Heart right ventricle (tissue), 16 donors: ENCODE results near the gene DOCK1. TPM values are rescaled to one million over a fixed set of nuclear protein-coding genes. Genes with fewer than 3 reads are reported as not detected.

Experiments used
- ATAC-seq, 8 donors: fragments of 200-7000 bp; cut with Tn5 transposase; one replicate each; pipeline ENCODE4 v1.9.1; 2020; ENCODE audit warnings: mild to moderate bottlenecking in 8 of 8, moderate library complexity in 8 of 8, moderate number of reproducible peaks in 1 of 8
- DNase-seq, 2 donors: peaks; one replicate each; pipeline ENCODE4 v3.0.0-alpha.2; 2020
- H3K27ac ChIP-seq, 10 donors: fragments of 200-600 bp; sonication (generic) in 2 of 10; one replicate each; pipeline versions ENCODE4 v1.5.0 to v1.8.0; 2020 to 2022; ENCODE audit warnings: mild to moderate bottlenecking in 3 of 10
- H3K27me3 ChIP-seq, 7 donors: fragments of 200-600 bp; one replicate each; pipeline ENCODE4 v1.8.0; 2021 to 2022; ENCODE audit warnings: mild to moderate bottlenecking in 2 of 7
- H3K36me3 ChIP-seq, 9 donors: fragments of 200-600 bp; sonication (generic) in 1 of 9; one replicate each; pipeline versions ENCODE4 v1.5.0 to v1.8.0; 2020 to 2022; ENCODE audit warnings: mild to moderate bottlenecking in 2 of 9
- H3K4me1 ChIP-seq, 9 donors: fragments of 200-600 bp; sonication (generic) in 1 of 9; one replicate each; pipeline versions ENCODE4 v1.5.0 to v1.8.0; 2020 to 2022; ENCODE audit warnings: mild to moderate bottlenecking in 4 of 9
- H3K4me3 ChIP-seq, 10 donors: fragments of 200-600 bp; sonication (generic) in 2 of 10; one replicate each; pipeline versions ENCODE4 v1.5.0 to v1.8.0; 2020 to 2022; ENCODE audit warnings: mild to moderate bottlenecking in 7 of 10, moderate library complexity in 2 of 10
- H3K9me3 ChIP-seq, 11 donors: fragments of 200-600 bp in 10 of 11; sonication (generic) in 2 of 11; one replicate each; pipeline versions ENCODE4 v1.5.0 to v1.8.0; 2013 to 2022; ENCODE audit warnings: mild to moderate bottlenecking in 2 of 11, control low read depth in 1 of 11, moderate library complexity in 1 of 11
- CTCF ChIP-seq, 9 donors: fragments of 200-600 bp; sonication (generic) in 2 of 9; IDR thresholded peaks; one replicate each; pipeline versions ENCODE4 v1.5.0 to v1.8.0; 2021 to 2022; ENCODE audit warnings: antibody characterized with exemption in 9 of 9, mild to moderate bottlenecking in 5 of 9, moderate library complexity in 1 of 9
- WGBS, 2 donors: extraction: QIAGEN DNeasy Blood & Tissue Kit; methylation state at CpG; one replicate each; pipeline ENCODE4 v1.1.7; 2013; ENCODE audit warnings: inconsistent platforms in 1 of 2; 5-methylcytosine and 5-hydroxymethylcytosine counted together
- intact Hi-C, 10 donors: fragments of 100-400 bp; cut with DNase I; formaldehyde crosslinking; loops; one replicate each; pipeline versions ENCODE4 v1.11.1 to v1.14.2; 2022
- polyA plus RNA-seq, 2 donors: library from polyadenylated mRNA; stranded (reverse); fragments of 200-250 nt; gene quantifications; one replicate each; pipeline ENCODE4 v1.2.3, GENCODE V29; 2013
- total RNA-seq, 10 donors: library from RNA; stranded (reverse); fragmentation: NEBNext Ultra II Directional in 3 of 10; extraction: Animal tissue kit (Norgen Biotek cat#: 25700) in 3 of 10; gene quantifications; one replicate each; pipeline versions ENCODE4 v1.2.1 to v1.2.4, GENCODE V29; 2021 to 2023
- donor health status: Arrhythmogenic right ventricular cardiomyopathy.
- donor health status: ischemic (EF 13 %, LVEDD 7.1; RV severe dilation, severe dysfunction).
- donor health status: healthy with polysubstance abuse.
- donor health status: DM: no; HTN: yes; CAD: no.
- donor health status: DM: no; HTN: no; CAD: no.
- donor health status: ischemic (EF 25% LVEDD 6.9; RV normal size, moderate dysfunction).
- donor health status: ischemic (EF 25% LVEDD 5.7; RV mildly dilated, moderate dysfunction).
- donor health status: healthy.
- donor health status: DM: yes; HTN: yes; CAD: no.
- donor health status: Ischemic cardiomyopathy.
- donor health status: ischemic (EF 35%, LVEDD 5.7; RV mildly dilated, moderate dysfunction).
- donor health status: nonischemic (EF 11% LVEDD 7.7; RV severe dilation, severe dysfunction).
- donor health status: DM: yes; HTN: yes; CAD: no.
- donor health status: PGD.
- donor health status: ischemic (EF 29% LVEDD 5.4; RV normal size, mild dysfunction).
- donor health status: nonischemic (EF 23%, LVEDD 6.1; RV moderate dilation, normal function).

Gene DOCK1
- total and polyA plus RNA-seq, 12 donors = 7.8 to 26.7 (median 19.8) TPM

GRCh38 chr10:127195041-127195506 is 289.8 kb downstream of the DOCK1 start:
- TF ChIP-seq CTCF (IDR thresholded peaks at IDR 0.05) = peak in 1 of 9 donors; percentile 4
- intact Hi-C loops = no loop called here
- DNase-seq (peak in 1 of 2 donors; percentile 12), ATAC-seq (peak in 6 of 8 donors; percentile 27 to 79 (median 44))
- no peaks in the 10 kb centered on the region for H3K9me3 ChIP-seq
- peaks cover 5 to 26% (median 19%) of the 10 kb centered on the region in 9 donors for H3K4me1 ChIP-seq
- 3 to 6% methylated on average over 27 to 28 of the region's 28 CpGs for WGBS, 2 donors
- H3K27me3 ChIP-seq = peaks cover 0 to 35% (median 0%) of the 10 kb centered on the region in 7 donors
- H3K36me3 ChIP-seq = peaks cover 0 to 3% (median 0%) of the 10 kb centered on the region in 9 donors
- H3K27ac ChIP-seq = no peak overlapping the region
- H3K4me3 ChIP-seq = peak overlapping the region in 9 of 10 donors; percentile 28 to 65 (median 54)

- Histone ChIP-seq H3K36me3 (peaks cover 0 to 6% (median 0%) of the 10 kb centered on the region in 9 donors), H3K27ac (no peak overlapping the region), H3K4me3 (peak overlapping the region; percentile 24 to 65 (median 51)), H3K9me3 (no peaks in the 10 kb centered on the region), H3K4me1 (peaks cover 5 to 26% (median 19%) of the 10 kb centered on the region in 9 donors), H3K27me3 (peaks cover 0 to 35% (median 0%) of the 10 kb centered on the region in 7 donors)
- ATAC-seq = peak in 6 of 8 donors; percentile 16 to 50 (median 34)
- WGBS, 2 donors = 0 to 1% methylated on average over 86 to 91 of the region's 91 CpGs
- intact Hi-C loops = no loop called here
- peak in 1 of 2 donors; percentile 20 for DNase-seq
- TF ChIP-seq CTCF (IDR thresholded peaks at IDR 0.05) = no peak
These were observed 290.5 kb downstream of the DOCK1 start for GRCh38 chr10:127195571-127196281.

GRCh38 chr10:127196282-127197153 is 291.3 kb downstream of the DOCK1 start, which contains the start of gene INSYN2A:
INSYN2A (minus strand) TSS chr10:127196591; CDS start chr10:127176395, 20,196 bp downstream.
- intact Hi-C loops = no loop called here

More at GRCh38 chr10:127196282-127197153, 291.3 kb downstream of the DOCK1 start, which contains the start of gene INSYN2A:
- H3K4me1 ChIP-seq = peaks cover 5 to 26% (median 19%) of the 10 kb centered on the region in 9 donors
- H3K36me3 ChIP-seq = peaks cover 0 to 9% (median 0%) of the 10 kb centered on the region in 9 donors
- DNase-seq (peak; percentile 36 to 48), ATAC-seq (peak in 7 of 8 donors; percentile 38 to 65 (median 48))
- H3K4me3 ChIP-seq = peak within 1 kb of the TSS; percentile 24 to 65 (median 51)
- peaks cover 0 to 35% (median 0%) of the 10 kb centered on the region in 7 donors for H3K27me3 ChIP-seq
- H3K27ac ChIP-seq = no peak within 1 kb of the TSS
- peak in 4 of 9 donors; percentile 18 to 42 (median 36) for TF ChIP-seq CTCF (IDR thresholded peaks at IDR 0.05)
- WGBS, 2 donors = 5% methylated on average over 60 to 81 of the region's 81 CpGs
- no peaks in the 10 kb centered on the region for H3K9me3 ChIP-seq
